Measurements from ENCODE around the gene ASPRV1.

The ASPRV1 gene

GRCh38 chr2:69937968-69938367 lies 23.5 kb downstream of the ASPRV1 start:
- no peak for DNase-seq

- peak; percentile 21 for DNase-seq
These were observed 24.5 kb downstream of the ASPRV1 start for GRCh38 chr2:69936906-69937305.

- DNase-seq = no peak
These were observed 26.4 kb downstream of the ASPRV1 start for GRCh38 chr2:69935011-69935410.

GRCh38 chr2:69934614-69934908 lies 26.9 kb downstream of the ASPRV1 start:
- no peak for DNase-seq

- DNase-seq = peak; percentile 87
These were observed 27.4 kb downstream of the ASPRV1 start for GRCh38 chr2:69933839-69934613.

GRCh38 chr2:69933254-69933828 lies 28.1 kb downstream of the ASPRV1 start:
- DNase-seq = no peak

- DNase-seq = no peak
These were observed 28.9 kb downstream of the ASPRV1 start for GRCh38 chr2:69932596-69932922.

GRCh38 chr2:69931832-69932595 lies 29.4 kb downstream of the ASPRV1 start:
- no peak for DNase-seq

GRCh38 chr2:69926849-69927515 lies 34.4 kb downstream of the ASPRV1 start:
- no peak for DNase-seq

- DNase-seq = no peak
These were observed 38.3 kb downstream of the ASPRV1 start for GRCh38 chr2:69923116-69923515.

GRCh38 chr2:69918401-69918800 lies 43.0 kb downstream of the ASPRV1 start:
- no peak for DNase-seq

- DNase-seq = peak; percentile 76
These were observed 43.6 kb downstream of the ASPRV1 start for GRCh38 chr2:69917852-69918251.

- DNase-seq = no peak
These were observed 45.3 kb downstream of the ASPRV1 start for GRCh38 chr2:69916106-69916505.

GRCh38 chr2:69914950-69915945 lies 46.2 kb downstream of the ASPRV1 start, which contains the start of gene MXD1:
MXD1 (plus strand) TSS chr2:69915109; CDS start chr2:69915331, 222 bp downstream.
- no peak for DNase-seq

GRCh38 chr2:69914164-69914949 lies 47.1 kb downstream of the ASPRV1 start:
- DNase-seq = peak; percentile 100

GRCh38 chr2:69911985-69912563 lies 49.4 kb downstream of the ASPRV1 start:
- peak; percentile 61 for DNase-seq
